WTC11 (cell line): Measurements from ENCODE around the gene ARHGEF38. TPM values are rescaled to one million over a fixed set of nuclear protein-coding genes. Genes with fewer than 3 reads are reported as not detected.

Source experiments
- ATAC-seq: fragments of 200-7000 bp; cut with Tn5 transposase; 2 replicates; pipeline ENCODE4 v1.10.0; 2021; ENCODE audit warnings: mild to moderate bottlenecking, moderate library complexity
- CTCF ChIA-PET: fragments of 300-600 bp; sonication (Branson Sonifier 250); formaldehyde crosslinking; loops from one replicate; lab custom pipeline; 2021; ENCODE audit warnings: antibody characterized with exemption; lab: Charles Lee
- POLR2A ChIA-PET: fragments of 350-600 bp; sonication (Branson Sonifier 250); formaldehyde crosslinking; loops from one replicate; lab custom pipeline; 2021; ENCODE audit warnings: antibody characterized with exemption; lab: Charles Lee
- DNase-seq: peaks from one replicate; pipeline ENCODE4 v3.0.0; 2021; ENCODE audit warnings: low spot score
- H3K27ac Mint-ChIP-seq: 2 replicates; pipeline ENCODE4 v1.8.0; 2021; ENCODE audit warnings: mixed read lengths
- H3K27me3 Mint-ChIP-seq: 2 replicates; pipeline ENCODE4 v1.8.0; 2021; ENCODE audit warnings: low read depth, mild to moderate bottlenecking, moderate library complexity, mixed read lengths
- H3K36me3 Mint-ChIP-seq: 2 replicates; pipeline ENCODE4 v1.8.0; 2021; ENCODE audit warnings: mixed read lengths
- H3K4me1 Mint-ChIP-seq: 2 replicates; pipeline ENCODE4 v1.8.0; 2022; ENCODE audit warnings: mixed read lengths
- H3K4me3 Mint-ChIP-seq: 2 replicates; pipeline ENCODE4 v1.8.0; 2021; ENCODE audit warnings: mild to moderate bottlenecking, moderate library complexity, mixed read lengths
- H3K9me3 Mint-ChIP-seq: 2 replicates; pipeline ENCODE4 v1.8.0; 2021; ENCODE audit warnings: mixed read lengths
- AR ChIP-seq: fragments of 250-450 bp; sonication (Bioruptor Pico); IDR thresholded peaks from 2 replicates; pipeline ENCODE4 v1.9.0; 2021; ENCODE audit warnings: mild to moderate bottlenecking
- CDX4 ChIP-seq: fragments of 250-450 bp; sonication (Bioruptor Pico); IDR thresholded peaks from 2 replicates; pipeline ENCODE4 v1.9.0; 2021; ENCODE audit warnings: moderate library complexity, mild to moderate bottlenecking, inconsistent platforms, borderline replicate concordance
- CREB1 ChIP-seq: sonication (generic); formaldehyde crosslinking; IDR thresholded peaks from 2 replicates; pipeline ENCODE4 v1.8.0; 2023; ENCODE audit warnings: mild to moderate bottlenecking, missing genetic modification reagents
- CTCF ChIP-seq: fragments of 200-600 bp; IDR thresholded peaks from 2 replicates; pipeline ENCODE4 v1.8.0; 2022; ENCODE audit warnings: antibody characterized with exemption
- E2F1 ChIP-seq: sonication (generic); formaldehyde crosslinking; IDR thresholded peaks from 2 replicates; pipeline ENCODE4 v1.8.0; 2022; ENCODE audit warnings: mild to moderate bottlenecking, missing genetic modification reagents
- E2F5 ChIP-seq: sonication (generic); formaldehyde crosslinking; IDR thresholded peaks from 2 replicates; pipeline ENCODE4 v1.8.1; 2022; ENCODE audit warnings: mild to moderate bottlenecking, moderate library complexity, missing genetic modification reagents
- ELF4 ChIP-seq: sonication (generic); formaldehyde crosslinking; IDR thresholded peaks from 2 replicates; pipeline ENCODE4 v1.8.1; 2022; ENCODE audit warnings: low read depth, mild to moderate bottlenecking, moderate library complexity, missing genetic modification reagents
- FOXP4 ChIP-seq: sonication (generic); formaldehyde crosslinking; IDR thresholded peaks from 2 replicates; pipeline ENCODE4 v1.8.0; 2022; ENCODE audit warnings: mild to moderate bottlenecking, missing genetic modification reagents
- HMGA2 ChIP-seq: fragments of 250-450 bp; sonication (Bioruptor Pico); IDR thresholded peaks from 2 replicates; pipeline ENCODE4 v1.4.0; 2021; ENCODE audit warnings: mild to moderate bottlenecking, moderate library complexity
- MLX ChIP-seq: sonication (generic); formaldehyde crosslinking; IDR thresholded peaks from 2 replicates; pipeline ENCODE4 v1.8.1; 2023; ENCODE audit warnings: mild to moderate bottlenecking, missing genetic modification reagents, moderate library complexity
- MXD4 ChIP-seq: fragments of 250-450 bp; sonication (Bioruptor Pico); IDR thresholded peaks from 2 replicates; pipeline ENCODE4 v1.8.0; 2021; ENCODE audit warnings: mild to moderate bottlenecking, moderate library complexity, borderline replicate concordance
- NFE2L1 ChIP-seq: sonication (generic); formaldehyde crosslinking; IDR thresholded peaks from 2 replicates; pipeline ENCODE4 v1.8.1; 2023; ENCODE audit warnings: missing genetic modification reagents
- SMAD4 ChIP-seq: sonication (generic); formaldehyde crosslinking; IDR thresholded peaks from 2 replicates; pipeline ENCODE4 v1.8.0; 2022; ENCODE audit warnings: mild to moderate bottlenecking, missing genetic modification reagents
- TP53 ChIP-seq: sonication (generic); formaldehyde crosslinking; IDR thresholded peaks from 2 replicates; pipeline ENCODE4 v1.8.1; 2023; ENCODE audit warnings: mild to moderate bottlenecking, missing genetic modification reagents
- USF1 ChIP-seq: sonication (generic); formaldehyde crosslinking; IDR thresholded peaks from 2 replicates; pipeline ENCODE4 v1.8.0; 2022; ENCODE audit warnings: mild to moderate bottlenecking, missing genetic modification reagents
- USF2 ChIP-seq: sonication (generic); formaldehyde crosslinking; IDR thresholded peaks from 2 replicates; pipeline ENCODE4 v1.8.1; 2023; ENCODE audit warnings: mild to moderate bottlenecking, missing genetic modification reagents, moderate library complexity
- ZNF232 ChIP-seq: sonication (generic); formaldehyde crosslinking; IDR thresholded peaks from 2 replicates; pipeline ENCODE4 v1.8.0; 2022; ENCODE audit warnings: mild to moderate bottlenecking, missing genetic modification reagents
- ZNF396 ChIP-seq: fragments of 250-450 bp; sonication (Bioruptor Pico); IDR thresholded peaks from 2 replicates; pipeline ENCODE4 v1.8.0; 2021; ENCODE audit warnings: mild to moderate bottlenecking, moderate library complexity, borderline replicate concordance
- ZNF416 ChIP-seq: fragments of 250-450 bp; sonication (Bioruptor Pico); IDR thresholded peaks from 2 replicates; pipeline ENCODE4 v1.9.0; 2021; ENCODE audit warnings: mild to moderate bottlenecking, inconsistent platforms
- ZSCAN18 ChIP-seq: fragments of 250-450 bp; sonication (Bioruptor Pico); IDR thresholded peaks from 2 replicates; pipeline ENCODE4 v2.1.2; 2022; ENCODE audit warnings: mild to moderate bottlenecking, moderate library complexity
- total RNA-seq: library from RNA; stranded (reverse); gene quantifications from 3 replicates; pipeline ENCODE4 v1.2.3, GENCODE V29; 2021

ARHGEF38 gene
- total RNA-seq, 1 experiment from 2014 or later = not detected

DNA sequence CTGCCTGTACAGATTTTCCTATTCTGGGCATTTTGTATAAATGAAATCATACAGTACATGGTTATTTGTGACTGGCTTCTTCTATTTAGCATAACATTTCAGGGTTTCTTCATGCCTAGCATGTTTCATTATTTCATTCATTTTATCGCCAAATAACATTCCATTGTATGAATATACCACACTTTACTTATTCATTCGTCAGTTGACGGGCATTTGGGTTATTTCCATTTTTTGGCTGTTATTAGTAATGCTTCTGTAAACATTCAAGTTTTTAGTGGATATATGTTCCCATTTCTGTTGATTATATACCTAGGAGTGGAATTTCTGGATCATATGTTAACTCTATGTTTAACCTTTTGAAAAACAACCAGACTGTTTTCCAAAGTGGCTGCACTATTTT is 108.6 kb downstream of the ARHGEF38 start (continued):
- TF ChIP-seq E2F5 (CRISPR knock-in tag) (no peak), ZNF396 (CRISPR knock-in tag) (no peak), NFE2L1 (CRISPR knock-in tag) (no peak), ELF4 (CRISPR knock-in tag) (no peak), USF1 (CRISPR knock-in tag) (no peak)

GRCh38 chr4:105662935-105663675 is 110.7 kb downstream of the ARHGEF38 start:
- CTCF ChIA-PET = no interaction called here
- no peak overlapping the region for H3K27ac Mint-ChIP-seq
- no peaks in the 10 kb centered on the region for H3K36me3 Mint-ChIP-seq
- ATAC-seq (no peak), DNase-seq (no peak)
- no peaks in the 10 kb centered on the region for H3K9me3 Mint-ChIP-seq
- POLR2A ChIA-PET = no interaction called here
- H3K4me3 Mint-ChIP-seq = no peak overlapping the region
- H3K4me1 Mint-ChIP-seq = no peaks in the 10 kb centered on the region
- TF ChIP-seq CREB1 (no peak), MLX (CRISPR knock-in tag) (no peak), ZNF416 (no peak), ZNF232 (CRISPR knock-in tag) (no peak), CTCF (no peak), FOXP4 (CRISPR knock-in tag) (no peak), SMAD4 (CRISPR knock-in tag) (no peak), MXD4 (CRISPR knock-in tag) (no peak), HMGA2 (CRISPR knock-in tag) (no peak), ZSCAN18 (CRISPR knock-in tag) (no peak), AR (no peak), CDX4 (CRISPR knock-in tag) (no peak), TP53 (no peak), E2F1 (CRISPR knock-in tag) (no peak), USF2 (CRISPR knock-in tag) (no peak)
- no peaks in the 10 kb centered on the region for H3K27me3 Mint-ChIP-seq
